OCI-LY7 (cell line): Measurements from ENCODE around the gene ITGB3. TPM values are rescaled to one million over a fixed set of nuclear protein-coding genes. Genes with fewer than 3 reads are reported as not detected.

Source experiments
- BruUV-seq: library from RNA; stranded (reverse); fragments of 400-500 nt; replicated peaks from 2 replicates; lab custom pipeline; 2021; lab: Mats Ljungman, UMichigan
- CTCF ChIA-PET: fragments of 300-600 bp; sonication (Branson Sonifier 250); formaldehyde crosslinking; loops from one replicate; lab custom pipeline; 2022; ENCODE audit warnings: antibody characterized with exemption; ENCODE audit not compliant: unreplicated experiment; lab: Charles Lee
- POLR2A ChIA-PET: fragments of 300-600 bp; sonication (Branson Sonifier 250); formaldehyde crosslinking; loops from one replicate; lab custom pipeline; 2022; ENCODE audit warnings: antibody characterized with exemption; lab: Charles Lee
- DNase-seq: peaks from one replicate; pipeline ENCODE4 v3.0.0-alpha.2; 2015; ENCODE audit warnings: low spot score
- H2AFZ ChIP-seq: fragments of 200-600 bp; sonication (generic), shearing (Covaris generic); 2 replicates; pipeline ENCODE4 v1.6.1; 2014; ENCODE audit warnings: mild to moderate bottlenecking, antibody characterized with exemption, low read length, moderate library complexity
- H3K27ac ChIP-seq: fragments of 200-600 bp; sonication (generic); 2 replicates; pipeline ENCODE4 v1.5.1; 2014; ENCODE audit warnings: mixed run types, low read depth, mild to moderate bottlenecking, moderate library complexity, low read length, inconsistent platforms; ENCODE audit not compliant: poor library complexity, severe bottlenecking
- H3K36me3 ChIP-seq: fragments of 200-600 bp; sonication (generic); 2 replicates; pipeline ENCODE4 v1.6.1; 2014; ENCODE audit warnings: mild to moderate bottlenecking, antibody characterized with exemption, low read length, moderate library complexity, mixed read lengths; ENCODE audit not compliant: insufficient read depth
- H3K4me1 ChIP-seq: fragments of 200-600 bp; sonication (generic); 2 replicates; pipeline ENCODE4 v1.5.1; 2014; ENCODE audit warnings: mild to moderate bottlenecking, low read length; ENCODE audit not compliant: insufficient read depth, poor library complexity, severe bottlenecking
- H3K4me2 ChIP-seq: fragments of 200-600 bp; sonication (generic); 2 replicates; pipeline ENCODE4 v1.6.1; 2014; ENCODE audit warnings: mild to moderate bottlenecking, low read length
- H3K4me3 ChIP-seq: fragments of 200-600 bp; sonication (generic); 2 replicates; pipeline ENCODE4 v1.5.1; 2014; ENCODE audit warnings: mild to moderate bottlenecking, low read depth, low read length; ENCODE audit not compliant: poor library complexity, severe bottlenecking
- H3K79me2 ChIP-seq: fragments of 200-600 bp; sonication (generic); 2 replicates; pipeline ENCODE4 v1.6.1; 2016; ENCODE audit warnings: low read depth, mild to moderate bottlenecking, low read length, moderate library complexity, mixed read lengths; ENCODE audit not compliant: insufficient read depth
- H3K9me2 ChIP-seq: fragments of 200-600 bp; sonication (generic); 2 replicates; pipeline ENCODE4 v1.6.1; 2016; ENCODE audit warnings: mild to moderate bottlenecking, low read length, mixed read lengths; ENCODE audit not compliant: insufficient read depth
- H3K9me3 ChIP-seq: fragments of 200-600 bp; sonication (generic); 2 replicates; pipeline ENCODE4 v1.6.1; 2014; ENCODE audit warnings: mild to moderate bottlenecking, mixed run types, low read length, mixed read lengths
- H4K20me1 ChIP-seq: fragments of 200-600 bp; sonication (generic); 2 replicates; pipeline ENCODE4 v1.6.1; 2014; ENCODE audit warnings: mild to moderate bottlenecking, antibody characterized with exemption, low read length, moderate library complexity, mixed read lengths; ENCODE audit not compliant: insufficient read depth
- CTCF ChIP-seq: fragments of 200-600 bp; sonication (generic); conservative IDR thresholded peaks from 2 replicates; pipeline ENCODE4 v1.5.1; 2014; ENCODE audit warnings: mild to moderate bottlenecking, antibody characterized with exemption, low read length, moderate library complexity, mixed read lengths
- EZH2phosphoT487 ChIP-seq: fragments of 200-600 bp; sonication (generic); IDR thresholded peaks from 2 replicates; pipeline ENCODE4 v1.6.1; 2018; ENCODE audit warnings: low read depth, borderline replicate concordance, mild to moderate bottlenecking, mixed run types, antibody characterized with exemption, low read length, moderate library complexity, mixed read lengths
- intact Hi-C: fragments of 100-400 bp; cut with micrococcal nuclease; formaldehyde crosslinking; loops from one replicate; pipeline ENCODE4 v1.10.0; 2022; ENCODE audit not compliant: unreplicated experiment
- total RNA-seq, 2 experiments: library from RNA; depleted of rRNA in 1 of 2; stranded (reverse); fragments of >200 nt in 1 of 2; shearing (Covaris generic) in 1 of 2; gene quantifications; 2 replicates each; pipeline ENCODE4 v1.2.3, GENCODE V29; 2014 to 2022

ITGB3 gene
- total RNA-seq, 2 experiments from 2014 or later = not detected

- ChIA-PET CTCF (no interaction called here), POLR2A (no interaction called here)
- Histone ChIP-seq H3K79me2 (no peaks in the 10 kb centered on the region; the same call in 1 of the 2 replicates), H3K36me3 (no peaks in the 10 kb centered on the region), H4K20me1 (no peaks in the 10 kb centered on the region), H2AFZ (no peak overlapping the region), H3K9me2 (no peaks in the 10 kb centered on the region), H3K4me3 (no peak overlapping the region), H3K4me2 (no peak overlapping the region), H3K27ac (no peak overlapping the region), H3K4me1 (peaks cover 7% of the 10 kb centered on the region), H3K9me3 (no peaks in the 10 kb centered on the region)
- BruUV-seq = no TSS peak
- intact Hi-C loops = no loop called here
- DNase-seq = no peak
- TF ChIP-seq EZH2phosphoT487 (no peak), CTCF (no peak)
These were observed 37.7 kb downstream of the ITGB3 start for GRCh38 chr17:47291242-47291873.

GRCh38 chr17:47292206-47292605 is 38.6 kb downstream of the ITGB3 start:
- no peaks in the 10 kb centered on the region for H3K36me3 ChIP-seq
- no peak overlapping the region for H3K27ac ChIP-seq
- no peak for DNase-seq
- no peaks in the 10 kb centered on the region for H3K9me3 ChIP-seq
- CTCF ChIA-PET = no interaction called here
- TF ChIP-seq CTCF (no peak), EZH2phosphoT487 (no peak)
- no peak overlapping the region for H2AFZ ChIP-seq
- BruUV-seq = no TSS peak
- no peak overlapping the region for H3K4me2 ChIP-seq
- no peak overlapping the region for H3K4me3 ChIP-seq
- H4K20me1 ChIP-seq = no peaks in the 10 kb centered on the region
- H3K9me2 ChIP-seq = no peaks in the 10 kb centered on the region
- no peaks in the 10 kb centered on the region; the same call in 1 of the 2 replicates for H3K79me2 ChIP-seq
- POLR2A ChIA-PET = interaction anchor here (0.6 kb wide), 1 partner anchor 64 kb away, joined by 3 read pairs; no protein-coding TSS in a partner anchor
- intact Hi-C loops = no loop called here
- H3K4me1 ChIP-seq = no peaks in the 10 kb centered on the region
